Central memory CD8-positive, alpha-beta T cell (primary cell): ENCODE data around the gene PIK3CG.
"Not testable (repeated sequence)": the region's sequence is repeated elsewhere in the genome, so short reads cannot be mapped to it uniquely, and the experiment has no call there.

Experiments used
- ATAC-seq: fragments of 150-1000 bp; cut with Tn5 transposase; replicated peaks from 2 replicates; pipeline ENCODE4 v1.10.0; 2022; ENCODE audit warnings: mild to moderate bottlenecking, moderate FRiP score, moderate number of reproducible peaks; ENCODE audit not compliant: poor library complexity, severe bottlenecking; ENCODE audit errors: extremely low read depth
- DNase-seq, 2 donors: peaks; one replicate each; pipeline ENCODE4 v3.0.0; 2021; ENCODE audit warnings: low spot score in 2 of 2
- H3K27ac Mint-ChIP-seq: one replicate; pipeline ENCODE4 v1.8.0; 2022; ENCODE audit warnings: low read depth, mild to moderate bottlenecking, moderate library complexity, mixed read lengths
- H3K27me3 Mint-ChIP-seq: one replicate; pipeline ENCODE4 v1.8.0; 2022; ENCODE audit warnings: mixed read lengths
- H3K36me3 Mint-ChIP-seq: one replicate; pipeline ENCODE4 v1.8.0; 2022; ENCODE audit warnings: mild to moderate bottlenecking, moderate library complexity, mixed read lengths; ENCODE audit not compliant: insufficient read depth
- H3K4me1 Mint-ChIP-seq: one replicate; pipeline ENCODE4 v1.8.0; 2022; ENCODE audit warnings: mixed read lengths
- H3K4me3 Mint-ChIP-seq: one replicate; pipeline ENCODE4 v1.8.0; 2022; ENCODE audit warnings: mild to moderate bottlenecking, moderate library complexity, mixed read lengths
- H3K9me3 Mint-ChIP-seq: one replicate; pipeline ENCODE4 v1.8.0; 2022; ENCODE audit warnings: mixed read lengths

Gene PIK3CG

DNA sequence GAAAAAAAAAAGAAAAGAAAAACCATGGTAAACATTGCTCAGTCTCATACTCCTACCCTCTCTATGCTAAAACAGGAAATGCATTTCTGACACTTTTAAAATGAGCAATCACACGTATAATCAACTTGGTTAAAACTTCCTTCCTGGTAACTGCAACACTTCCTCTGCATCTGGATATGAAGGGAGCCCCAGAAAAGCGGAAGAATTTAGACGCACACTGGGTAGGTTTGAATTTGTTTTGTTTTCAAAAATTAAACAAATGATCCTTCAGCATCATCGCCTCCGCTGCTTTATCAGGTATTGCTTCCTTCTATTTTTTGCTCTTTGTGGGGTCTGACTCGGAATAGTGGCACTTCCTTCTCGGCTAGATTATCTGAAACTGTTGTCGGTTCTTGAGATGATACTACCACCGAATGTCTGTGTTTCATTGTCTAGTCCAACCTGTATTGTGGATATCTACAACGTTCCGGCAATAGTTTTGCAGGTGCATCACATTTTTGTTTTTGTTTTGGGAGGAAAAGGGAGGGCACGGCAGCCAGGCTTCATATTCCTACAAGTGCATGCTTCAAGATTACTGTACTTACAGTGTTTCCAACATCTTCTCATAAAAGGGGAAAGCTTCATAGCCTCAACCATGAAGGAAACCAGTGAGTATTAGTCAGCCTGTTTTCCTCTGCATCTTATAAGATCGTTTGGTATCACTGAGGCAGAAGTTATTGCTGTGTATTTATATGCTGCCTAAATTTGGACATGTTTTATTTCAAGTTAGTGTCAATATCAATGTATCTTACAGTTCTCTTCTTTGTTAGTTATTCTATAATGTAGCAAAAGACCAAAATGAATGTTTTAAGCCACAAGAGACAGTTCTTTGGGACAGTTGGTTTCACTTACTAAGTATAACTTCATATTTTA, at the start of gene PIK3CG:
PIK3CG (plus strand) TSS at position 153 of the 912 bp plus-strand sequence. CDS start 2,280 bp downstream, outside the sequence.
- Mint-ChIP-seq H3K27ac (peak within 1 kb of the TSS; percentile 87), H3K4me3 (peak within 1 kb of the TSS; percentile 88), H3K4me1 (peaks cover 68% of the 10 kb centered on the region), H3K36me3 (peaks cover 23% of the 10 kb centered on the region), H3K9me3 (no peaks in the 10 kb centered on the region), H3K27me3 (no peaks in the 10 kb centered on the region)
- ATAC-seq: peak; percentile 93
- peak in 1 of 2 donors; percentile 36 for DNase-seq

DNA sequence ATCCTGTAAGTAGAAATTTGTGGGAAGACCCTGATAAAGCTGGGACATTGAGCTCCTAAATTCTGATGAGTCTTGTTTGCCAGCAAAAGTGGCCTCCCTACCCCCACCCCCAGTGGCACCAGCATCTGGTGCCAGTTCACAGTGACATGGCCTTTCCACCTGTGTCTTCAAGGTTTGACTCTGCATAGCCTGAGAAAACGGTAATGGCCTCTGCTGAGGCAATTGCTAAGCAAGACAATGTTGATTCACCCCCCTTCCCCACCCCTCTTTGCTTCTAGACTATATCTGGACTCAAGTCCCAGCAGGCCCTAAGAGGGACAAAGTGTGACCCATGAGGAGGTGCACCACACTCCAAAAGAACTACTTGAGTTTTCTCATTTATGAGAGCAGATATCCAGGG, 48.0 kb upstream of the PIK3CG start:
- DNase-seq (no peak), ATAC-seq (no peak)
- peaks cover 3% of the 10 kb centered on the region for H3K4me1 Mint-ChIP-seq
- H3K27me3 Mint-ChIP-seq: no peaks in the 10 kb centered on the region
- H3K27ac Mint-ChIP-seq: no peak overlapping the region
- no peaks in the 10 kb centered on the region for H3K9me3 Mint-ChIP-seq
- H3K36me3 Mint-ChIP-seq: no peaks in the 10 kb centered on the region
- no peak overlapping the region for H3K4me3 Mint-ChIP-seq

DNA sequence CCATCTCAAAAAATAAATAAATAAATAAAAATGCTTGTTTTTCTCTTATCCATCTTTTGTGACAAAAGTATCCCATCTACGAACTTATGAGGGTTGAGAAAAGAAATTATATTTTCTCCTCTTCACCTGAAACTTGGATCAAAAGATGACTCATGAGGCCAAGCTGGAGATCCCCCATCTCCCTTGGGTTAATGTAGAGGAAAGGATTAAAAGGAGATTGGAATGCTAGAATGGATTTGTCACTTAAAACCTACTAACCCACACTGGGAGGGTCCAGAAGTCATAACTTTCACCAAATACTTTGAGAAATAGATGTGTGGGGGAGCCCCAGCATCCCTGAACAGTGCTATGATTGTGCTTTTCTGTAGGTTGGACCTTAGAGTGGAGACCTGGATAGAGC, 46.3 kb upstream of the PIK3CG start:
- no peaks in the 10 kb centered on the region for H3K27me3 Mint-ChIP-seq
- no peak overlapping the region for H3K4me3 Mint-ChIP-seq
- H3K27ac Mint-ChIP-seq: no peak overlapping the region
- no peaks in the 10 kb centered on the region for H3K36me3 Mint-ChIP-seq
- no peak for DNase-seq
- H3K4me1 Mint-ChIP-seq: no peaks in the 10 kb centered on the region
- ATAC-seq: no peak
- H3K9me3 Mint-ChIP-seq: no peaks in the 10 kb centered on the region

DNA sequence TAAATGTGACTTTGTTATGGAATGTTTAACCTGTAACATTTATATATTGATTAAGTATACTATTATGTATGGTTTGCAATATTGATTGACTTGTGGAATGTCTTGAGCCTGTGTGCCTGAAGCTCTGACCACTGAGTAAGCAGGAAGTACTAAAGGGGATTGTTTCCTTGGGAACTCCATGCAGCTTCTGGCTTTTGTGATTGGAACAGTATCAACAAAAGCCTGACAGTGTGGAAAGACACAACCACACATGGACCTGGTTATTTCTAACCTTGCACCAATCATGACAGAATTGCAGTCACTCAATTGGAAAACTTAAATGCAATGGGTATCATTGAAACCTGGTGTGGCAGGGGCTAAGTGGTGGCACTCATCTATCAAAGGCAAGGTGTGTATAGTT, 45.5 kb upstream of the PIK3CG start:
- H3K9me3 Mint-ChIP-seq: no peaks in the 10 kb centered on the region
- no peaks in the 10 kb centered on the region for H3K4me1 Mint-ChIP-seq
- H3K27me3 Mint-ChIP-seq: no peaks in the 10 kb centered on the region
- no peaks in the 10 kb centered on the region for H3K36me3 Mint-ChIP-seq
- no peak overlapping the region for H3K27ac Mint-ChIP-seq
- DNase-seq (no peak), ATAC-seq (no peak)
- no peak overlapping the region for H3K4me3 Mint-ChIP-seq

DNA sequence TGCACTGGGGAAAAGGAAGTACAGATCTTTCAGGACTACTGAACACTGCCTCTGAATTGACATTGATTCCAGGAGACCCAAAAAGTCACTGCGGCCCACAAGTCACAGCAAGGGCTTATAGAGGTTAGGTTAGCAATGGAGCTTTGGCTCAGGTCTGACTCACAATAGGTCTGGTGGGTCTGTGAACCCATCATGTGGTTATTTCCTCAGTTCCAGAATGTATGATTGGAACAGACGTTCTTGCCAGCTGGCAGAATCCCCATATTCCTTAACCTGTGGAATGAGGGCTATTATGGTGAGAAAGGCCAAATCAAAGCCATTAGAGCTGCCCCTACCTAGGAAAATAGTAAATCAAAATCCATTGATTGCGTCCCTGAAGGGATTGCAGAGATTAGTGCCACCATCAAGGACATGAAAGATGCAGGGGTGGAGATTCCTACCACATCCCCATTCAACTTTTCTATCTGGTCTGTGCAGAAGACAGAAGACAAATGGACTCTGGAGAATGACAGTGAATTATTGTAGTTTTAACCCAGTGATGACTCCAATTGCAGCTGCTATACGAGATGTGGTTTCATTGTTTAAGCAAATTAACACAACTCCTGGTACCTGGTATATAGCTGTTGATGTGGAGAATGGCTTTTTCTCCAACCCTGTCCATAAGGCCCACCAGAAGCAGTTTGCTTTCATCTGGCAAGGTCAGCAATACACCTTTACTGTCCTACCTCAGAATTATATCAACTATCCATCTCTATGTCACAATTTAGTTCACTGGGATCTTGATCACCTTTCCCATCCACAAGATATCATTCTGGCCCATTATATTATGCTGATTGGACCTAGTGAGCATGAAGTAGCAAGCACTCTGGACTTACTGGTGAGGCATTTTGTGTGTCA, 44.5 kb upstream of the PIK3CG start:
- H3K27ac Mint-ChIP-seq: no peak overlapping the region

DNA sequence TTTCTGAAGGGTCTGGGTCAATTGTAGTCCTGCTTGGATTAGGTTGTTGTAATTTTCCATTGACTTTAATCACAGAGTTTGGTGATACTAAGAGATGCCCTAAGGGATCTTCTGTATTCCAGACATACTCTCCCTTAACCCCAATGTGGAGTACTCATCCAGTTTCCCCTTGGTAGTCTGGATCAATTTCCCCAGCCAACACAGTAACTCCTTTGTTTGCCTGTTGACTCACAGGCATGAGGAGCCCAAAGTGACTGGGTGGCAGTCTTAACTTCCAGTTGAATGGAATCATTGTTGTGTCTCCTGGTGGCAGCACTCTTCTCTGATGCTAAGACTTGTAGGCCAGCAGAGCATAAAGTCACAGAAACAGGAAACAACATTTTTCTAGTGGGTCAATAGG, 41.5 kb upstream of the PIK3CG start:
- Mint-ChIP-seq H3K36me3 (no peaks in the 10 kb centered on the region), H3K27me3 (no peaks in the 10 kb centered on the region), H3K9me3 (no peaks in the 10 kb centered on the region), H3K4me3 (no peak overlapping the region), H3K27ac (no peak overlapping the region), H3K4me1 (no peaks in the 10 kb centered on the region)
- no peak for DNase-seq
- no peak for ATAC-seq

More for the DNA sequence above, 44.5 kb upstream of the PIK3CG start:
- Mint-ChIP-seq H3K4me1 (no peaks in the 10 kb centered on the region), H3K4me3 (no peak overlapping the region), H3K9me3 (no peaks in the 10 kb centered on the region), H3K27me3 (no peaks in the 10 kb centered on the region), H3K36me3 (no peaks in the 10 kb centered on the region)
- ATAC-seq (no peak), DNase-seq (no peak)

DNA sequence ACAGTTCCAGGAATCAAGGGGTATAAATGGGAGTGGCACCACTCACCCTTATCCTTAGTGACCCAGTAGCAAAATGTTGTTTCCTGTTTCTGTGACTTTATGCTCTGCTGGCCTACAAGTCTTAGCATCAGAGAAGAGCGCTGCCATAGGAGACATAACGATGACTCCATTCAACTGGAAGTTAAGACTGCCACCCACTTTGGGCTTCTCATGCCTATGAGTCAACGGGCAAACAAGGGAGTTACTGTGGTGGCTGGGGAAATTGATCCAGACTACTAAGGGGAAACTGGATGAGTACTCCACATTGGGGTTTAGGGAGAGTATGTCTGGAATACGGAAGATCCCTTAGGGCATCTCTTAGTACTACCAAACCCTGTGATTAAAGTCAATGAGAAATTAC, 40.6 kb upstream of the PIK3CG start:
- Mint-ChIP-seq H3K36me3 (no peaks in the 10 kb centered on the region), H3K4me3 (no peak overlapping the region), H3K9me3 (no peaks in the 10 kb centered on the region), H3K4me1 (no peaks in the 10 kb centered on the region), H3K27ac (no peak overlapping the region), H3K27me3 (no peaks in the 10 kb centered on the region)
- no peak for ATAC-seq
- DNase-seq: no peak

DNA sequence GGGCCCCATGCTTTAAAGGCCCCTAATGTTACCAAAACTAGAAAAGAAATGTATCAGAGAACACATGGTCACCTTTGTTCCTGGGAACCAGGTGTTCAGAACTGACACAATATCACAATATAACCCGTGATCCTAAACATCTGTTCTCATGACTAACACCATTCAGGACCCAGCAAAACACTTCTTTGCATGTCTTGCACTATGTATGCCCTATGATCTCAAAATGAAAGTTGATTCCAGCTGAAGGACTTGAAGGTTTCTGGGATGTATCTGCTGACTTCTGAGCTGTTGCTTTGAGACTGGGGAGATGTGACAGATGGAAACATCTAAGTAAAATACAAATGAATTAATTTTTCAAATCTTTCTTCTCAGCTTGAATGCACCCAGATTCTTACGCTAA, 37.5 kb upstream of the PIK3CG start:
- no peak overlapping the region for H3K27ac Mint-ChIP-seq
- no peak for ATAC-seq
- H3K27me3 Mint-ChIP-seq: no peaks in the 10 kb centered on the region
- no peaks in the 10 kb centered on the region for H3K36me3 Mint-ChIP-seq
- no peak overlapping the region for H3K4me3 Mint-ChIP-seq
- peaks cover 6% of the 10 kb centered on the region for H3K9me3 Mint-ChIP-seq
- no peak for DNase-seq
- no peaks in the 10 kb centered on the region for H3K4me1 Mint-ChIP-seq

DNA sequence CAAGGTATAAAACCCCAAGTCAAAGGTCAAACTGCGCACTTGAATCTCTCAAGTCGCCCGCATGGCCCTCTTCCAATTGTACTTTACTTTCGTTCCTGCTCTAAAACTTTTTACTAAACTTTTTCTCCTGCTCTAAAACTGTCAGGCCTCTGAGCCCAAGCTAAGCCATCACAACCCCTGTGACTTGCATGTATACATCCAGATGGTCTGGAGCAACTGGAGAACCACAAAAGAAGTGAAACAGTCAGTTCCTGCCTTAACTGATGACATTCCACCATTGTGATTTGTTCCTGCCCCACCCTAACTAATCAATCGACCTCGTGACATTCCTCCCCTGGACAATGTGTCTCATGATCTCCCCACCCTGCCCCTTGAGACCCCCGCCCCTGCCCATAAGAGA, 35.6 kb upstream of the PIK3CG start:
- Mint-ChIP-seq H3K27me3 (no peaks in the 10 kb centered on the region), H3K4me1 (no peaks in the 10 kb centered on the region), H3K36me3 (no peaks in the 10 kb centered on the region), H3K4me3 (no peak overlapping the region), H3K9me3 (peaks cover 6% of the 10 kb centered on the region), H3K27ac (no peak overlapping the region)
- no peak for ATAC-seq
- DNase-seq: no peak

DNA sequence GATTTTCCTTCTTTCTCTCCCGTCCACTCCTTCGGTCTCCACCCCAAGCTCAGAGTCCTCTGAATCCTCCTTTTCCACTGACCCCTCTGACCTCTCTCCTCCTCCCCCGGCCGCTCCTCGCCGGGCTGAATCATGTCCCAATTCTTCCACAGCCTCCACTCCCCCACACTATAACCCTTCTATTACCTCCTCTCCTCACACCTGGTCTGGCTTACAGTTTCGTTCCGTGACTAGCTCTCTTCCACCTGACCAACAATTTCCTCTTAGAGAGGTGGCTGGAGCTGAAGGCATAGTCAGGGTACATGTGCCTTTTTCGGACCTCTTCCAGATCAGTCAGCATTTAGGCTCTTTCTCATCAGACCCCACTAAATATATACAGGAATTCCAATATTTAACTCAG, 34.2 kb upstream of the PIK3CG start:
- H3K27ac Mint-ChIP-seq, DNase-seq, H3K9me3 Mint-ChIP-seq, H3K27me3 Mint-ChIP-seq, H3K4me1 Mint-ChIP-seq, ATAC-seq, H3K36me3 Mint-ChIP-seq, H3K4me3 Mint-ChIP-seq: not testable (repeated sequence)

DNA sequence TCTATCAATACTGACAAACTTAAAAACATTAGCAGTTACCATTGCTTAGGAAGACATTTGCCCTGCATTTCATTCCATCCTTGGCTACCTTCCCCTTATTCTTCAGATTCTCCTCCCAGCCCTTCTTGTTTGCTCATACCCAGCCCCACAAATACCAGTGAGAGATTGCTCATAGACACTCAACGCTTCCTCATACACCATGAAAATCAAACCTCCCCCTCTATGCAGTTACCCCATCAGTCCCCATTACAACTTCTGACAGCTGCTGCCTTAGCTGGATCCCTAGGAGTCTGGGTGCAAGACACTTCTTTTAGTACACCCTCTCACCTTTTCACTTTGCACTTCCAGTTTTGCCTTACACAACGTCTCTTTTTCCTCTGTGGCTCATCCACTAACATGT, 28.3 kb upstream of the PIK3CG start:
- no peak overlapping the region for H3K27ac Mint-ChIP-seq
- no peaks in the 10 kb centered on the region for H3K9me3 Mint-ChIP-seq

DNA sequence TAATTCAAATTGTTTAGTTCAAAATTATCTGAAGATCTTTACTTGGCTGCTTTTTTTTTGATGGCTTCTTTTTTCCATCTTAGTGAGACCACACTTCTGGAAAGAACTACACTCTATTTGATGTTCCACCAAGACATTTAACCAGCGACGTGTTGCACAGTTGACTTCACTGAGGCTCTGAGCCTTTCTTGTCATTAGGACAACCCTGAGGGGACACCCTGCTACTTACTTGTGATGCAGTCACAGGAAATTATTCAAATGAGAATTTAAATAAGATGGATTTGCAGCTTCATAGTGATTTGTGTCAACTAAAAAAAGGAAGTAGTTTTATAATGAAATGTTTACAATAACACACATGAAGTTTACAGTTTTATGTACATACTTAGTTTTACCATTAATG, 25.6 kb upstream of the PIK3CG start:
- Mint-ChIP-seq H3K27ac (no peak overlapping the region), H3K36me3 (no peaks in the 10 kb centered on the region), H3K9me3 (no peaks in the 10 kb centered on the region), H3K27me3 (no peaks in the 10 kb centered on the region), H3K4me1 (no peaks in the 10 kb centered on the region), H3K4me3 (no peak overlapping the region)
- no peak for ATAC-seq
- no peak for DNase-seq

More for the DNA sequence above, 28.3 kb upstream of the PIK3CG start:
- Mint-ChIP-seq H3K4me1 (no peaks in the 10 kb centered on the region), H3K36me3 (no peaks in the 10 kb centered on the region), H3K4me3 (no peak overlapping the region), H3K27me3 (no peaks in the 10 kb centered on the region)
- DNase-seq (no peak), ATAC-seq (no peak)

DNA sequence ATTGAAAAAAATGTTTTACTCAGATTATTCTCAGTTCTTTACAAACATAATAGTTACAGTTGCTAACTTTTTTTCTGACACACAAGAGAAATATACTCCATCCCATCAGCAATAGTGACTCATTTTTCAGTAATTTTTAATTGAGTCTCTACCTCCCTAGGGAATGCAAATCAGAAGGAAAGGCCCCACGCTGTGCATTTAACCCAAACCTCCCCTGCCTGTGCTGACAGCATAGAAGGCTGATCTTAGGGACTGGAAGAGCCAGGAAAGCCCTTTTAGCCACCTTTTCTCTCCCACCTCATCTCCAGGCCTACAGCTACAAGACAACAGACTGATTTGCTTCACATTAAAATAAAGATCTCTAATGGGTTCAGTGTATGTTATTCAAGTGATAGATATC, 24.7 kb upstream of the PIK3CG start:
- no peak for ATAC-seq
- DNase-seq: no peak
- no peaks in the 10 kb centered on the region for H3K4me1 Mint-ChIP-seq
- H3K27me3 Mint-ChIP-seq: no peaks in the 10 kb centered on the region
- no peaks in the 10 kb centered on the region for H3K9me3 Mint-ChIP-seq
- H3K4me3 Mint-ChIP-seq: no peak overlapping the region
- H3K27ac Mint-ChIP-seq: no peak overlapping the region
- no peaks in the 10 kb centered on the region for H3K36me3 Mint-ChIP-seq
